ENCODE data around the gene PAGE2. TPM values are rescaled to one million over a fixed set of nuclear protein-coding genes. Genes with fewer than 3 reads are reported as not detected.

The PAGE2 gene
- total and polyA plus RNA-seq, 2 donors (not counting 3 experiments of a cell fraction or from before 2014, with no cell fraction given) = not detected

DNA sequence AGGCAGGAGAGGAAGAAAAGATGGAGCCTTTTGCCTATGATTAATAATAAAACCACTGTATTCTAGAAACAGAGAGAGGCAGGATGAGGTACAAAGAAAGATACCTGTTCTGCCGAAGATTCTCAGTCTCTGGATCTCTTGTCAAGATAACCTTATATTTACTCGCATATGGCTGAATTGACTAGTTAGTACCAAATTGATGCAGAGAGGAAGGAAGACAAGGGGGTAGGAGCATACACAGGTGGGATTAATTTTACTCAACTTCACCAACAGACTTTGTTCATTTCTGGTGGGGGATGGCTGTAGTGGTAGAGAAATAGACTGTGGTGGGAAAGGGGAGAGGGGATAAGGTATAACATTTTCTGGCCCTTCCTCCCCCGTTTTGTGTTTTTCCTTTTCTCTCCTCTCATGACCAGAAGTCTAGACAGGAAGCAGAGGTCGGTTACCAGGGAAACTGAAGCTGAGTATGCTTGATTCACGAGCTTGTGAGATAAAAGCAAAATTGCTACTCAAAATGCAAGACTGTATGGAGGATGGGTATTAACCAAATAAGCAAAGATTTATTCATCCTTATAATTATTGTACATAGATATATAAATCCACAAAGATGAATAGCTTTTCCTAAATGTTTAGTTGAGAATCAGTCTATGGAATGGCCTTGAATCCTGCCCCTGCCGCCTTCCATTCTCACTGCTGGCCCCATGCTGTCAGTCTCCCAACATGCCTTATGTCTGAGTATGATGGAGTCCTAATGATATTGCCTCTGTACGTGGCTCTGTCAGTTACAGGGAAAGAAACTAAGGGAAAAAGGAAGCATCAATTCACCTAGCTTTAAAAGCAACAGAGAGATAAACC, 31.8 kb upstream of the PAGE2 start:
- Histone ChIP-seq H3K36me3 (ENCODE audit: control insufficient read depth in 2 of 2, extremely low read depth in 1 of 2, insufficient read depth in 2 of 2, low read length in 2 of 2) (no peaks in the 10 kb centered on the region), H3K4me1 (ENCODE audit: control insufficient read depth, extremely low read depth, insufficient read depth, low read length) (peaks cover 4% of the 10 kb centered on the region), H3K79me2 (ENCODE audit: control insufficient read depth, insufficient read depth, low read length) (no peaks in the 10 kb centered on the region), H2AFZ (ENCODE audit: low read depth, low read length) (peak overlapping the region; percentile 65), H3K27ac (ENCODE audit: insufficient read depth, low read depth, low read length) (peak overlapping the region; percentile 87), H3K9me3 (replicated peaks; ENCODE audit: control insufficient read depth, insufficient read depth, low read length) (no peaks in the 10 kb centered on the region), H3K9me1 (replicated peaks; ENCODE audit: control insufficient read depth, extremely low read depth, insufficient read depth, low read length) (no peaks in the 10 kb centered on the region), H3K9ac (replicated peaks; ENCODE audit: extremely low read depth, insufficient read depth, low read length) (peak overlapping the region; percentile 62), H3K4me2 (ENCODE audit: insufficient read depth, low read length) (peak overlapping the region; percentile 92), H4K20me1 (replicated peaks; ENCODE audit: control insufficient read depth, extremely low read depth, insufficient read depth, low read length) (no peaks in the 10 kb centered on the region), H3K4me3 (replicated peaks in 1 of 3; ENCODE audit: insufficient read depth in 1 of 3, low read depth in 1 of 3, low read length in 3 of 3) (peak overlapping the region in 1 of 3 experiments; percentile 15), H3K27me3 (ENCODE audit: control insufficient read depth in 2 of 2, insufficient read depth in 2 of 2, low read length in 2 of 2) (no peaks in the 10 kb centered on the region)
- dilution Hi-C loops (cut with MboI; ENCODE audit: extremely low pct_ligation_motif_present, low sequenced_read_pairs) (no loop called here), intact Hi-C loops (cut with micrococcal nuclease) (loop anchor here (1.0 to 5.0 kb wide), 7 partner anchors 48 to 700 kb away; partner anchors contain the start of gene WNK3)
- peak; percentile 73 for FAIRE-seq
- peak; percentile 81 for DNase-seq (ENCODE audit: low read depth, low spot score)
- ChIA-PET CTCF (interaction anchor here (0.6 to 1.3 kb wide), 10 partner anchors 12 to 1739 kb away, joined by 3 to 33 read pairs (median 4); partner anchors contain the start of genes APEX2 and TSR2), POLR2A (no interaction called here)
- TF ChIP-seq EZH2 (IDR thresholded peaks at IDR 0.05; ENCODE audit: borderline replicate concordance, low read depth, low read length, severe bottlenecking) (no peak), FOS (IDR thresholded peaks at IDR 0.05; ENCODE audit: borderline replicate concordance, insufficient read depth, low read length) (peak; percentile 10), JUN (IDR thresholded peaks at IDR 0.05; ENCODE audit: borderline replicate concordance, insufficient read depth, insufficient read length, low read depth) (peak; percentile 4), GATA2 (IDR thresholded peaks at IDR 0.05; ENCODE audit: insufficient read depth, insufficient read length, low read depth, low read length) (no peak), POLR2AphosphoS5 (IDR thresholded peaks at IDR 0.05; ENCODE audit: insufficient read depth, low read depth, low read length) (no peak), MYC (IDR thresholded peaks at IDR 0.05; ENCODE audit: low read depth, low read length) (no peak), POLR2A (IDR thresholded peaks at IDR 0.05; ENCODE audit: low read depth, low read length) (no peak)
- TF ChIP-seq, protein P1, sequence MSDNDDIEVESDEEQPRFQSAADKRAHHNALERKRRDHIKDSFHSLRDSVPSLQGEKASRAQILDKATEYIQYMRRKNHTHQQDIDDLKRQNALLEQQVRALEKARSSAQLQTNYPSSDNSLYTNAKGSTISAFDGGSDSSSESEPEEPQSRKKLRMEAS (IDR thresholded peaks at IDR 0.05; ENCODE audit: insufficient read depth, insufficient read length) = no peak
- TF ChIP-seq, protein P2, sequence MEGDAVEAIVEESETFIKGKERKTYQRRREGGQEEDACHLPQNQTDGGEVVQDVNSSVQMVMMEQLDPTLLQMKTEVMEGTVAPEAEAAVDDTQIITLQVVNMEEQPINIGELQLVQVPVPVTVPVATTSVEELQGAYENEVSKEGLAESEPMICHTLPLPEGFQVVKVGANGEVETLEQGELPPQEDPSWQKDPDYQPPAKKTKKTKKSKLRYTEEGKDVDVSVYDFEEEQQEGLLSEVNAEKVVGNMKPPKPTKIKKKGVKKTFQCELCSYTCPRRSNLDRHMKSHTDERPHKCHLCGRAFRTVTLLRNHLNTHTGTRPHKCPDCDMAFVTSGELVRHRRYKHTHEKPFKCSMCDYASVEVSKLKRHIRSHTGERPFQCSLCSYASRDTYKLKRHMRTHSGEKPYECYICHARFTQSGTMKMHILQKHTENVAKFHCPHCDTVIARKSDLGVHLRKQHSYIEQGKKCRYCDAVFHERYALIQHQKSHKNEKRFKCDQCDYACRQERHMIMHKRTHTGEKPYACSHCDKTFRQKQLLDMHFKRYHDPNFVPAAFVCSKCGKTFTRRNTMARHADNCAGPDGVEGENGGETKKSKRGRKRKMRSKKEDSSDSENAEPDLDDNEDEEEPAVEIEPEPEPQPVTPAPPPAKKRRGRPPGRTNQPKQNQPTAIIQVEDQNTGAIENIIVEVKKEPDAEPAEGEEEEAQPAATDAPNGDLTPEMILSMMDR (IDR thresholded peaks at IDR 0.05; ENCODE audit: extremely low read depth in 1 of 2, insufficient read depth in 1 of 2, low read depth in 1 of 2, low read length in 2 of 2) = no peak
- BruUV-seq (replicated peaks) = no TSS peak

Measured in endothelial cell of umbilical vein (primary cell).